Tibial nerve (tissue), 4 donors: ENCODE measurements around the gene RUNX2.

Source experiments
- EP300 ChIP-seq, 2 donors: sonication (generic); formaldehyde crosslinking; IDR thresholded peaks; one replicate each; pipeline ENCODE4 v1.6.1; 2017; ENCODE audit warnings: antibody characterized with exemption in 2 of 2, mild to moderate bottlenecking in 1 of 2
- POLR2A ChIP-seq, 2 donors: fragments of 450-650 bp; IDR thresholded peaks; one replicate each; pipeline ENCODE4 v1.6.1; 2017; ENCODE audit warnings: antibody characterized with exemption in 2 of 2, mild to moderate bottlenecking in 2 of 2, moderate library complexity in 2 of 2
- TF ChIP-seq, protein P1 (sequence below), 5 experiments: fragments of 200-600 bp in 3 of 5; fragments of 450-650 bp in 2 of 5; sonication (generic) in 3 of 5; IDR thresholded peaks; one replicate each; pipeline ENCODE4 v1.5.1; 2016 to 2019; ENCODE audit warnings: antibody characterized with exemption in 5 of 5, mild to moderate bottlenecking in 3 of 5, moderate library complexity in 2 of 5

- TF ChIP-seq, protein P1, sequence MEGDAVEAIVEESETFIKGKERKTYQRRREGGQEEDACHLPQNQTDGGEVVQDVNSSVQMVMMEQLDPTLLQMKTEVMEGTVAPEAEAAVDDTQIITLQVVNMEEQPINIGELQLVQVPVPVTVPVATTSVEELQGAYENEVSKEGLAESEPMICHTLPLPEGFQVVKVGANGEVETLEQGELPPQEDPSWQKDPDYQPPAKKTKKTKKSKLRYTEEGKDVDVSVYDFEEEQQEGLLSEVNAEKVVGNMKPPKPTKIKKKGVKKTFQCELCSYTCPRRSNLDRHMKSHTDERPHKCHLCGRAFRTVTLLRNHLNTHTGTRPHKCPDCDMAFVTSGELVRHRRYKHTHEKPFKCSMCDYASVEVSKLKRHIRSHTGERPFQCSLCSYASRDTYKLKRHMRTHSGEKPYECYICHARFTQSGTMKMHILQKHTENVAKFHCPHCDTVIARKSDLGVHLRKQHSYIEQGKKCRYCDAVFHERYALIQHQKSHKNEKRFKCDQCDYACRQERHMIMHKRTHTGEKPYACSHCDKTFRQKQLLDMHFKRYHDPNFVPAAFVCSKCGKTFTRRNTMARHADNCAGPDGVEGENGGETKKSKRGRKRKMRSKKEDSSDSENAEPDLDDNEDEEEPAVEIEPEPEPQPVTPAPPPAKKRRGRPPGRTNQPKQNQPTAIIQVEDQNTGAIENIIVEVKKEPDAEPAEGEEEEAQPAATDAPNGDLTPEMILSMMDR (IDR thresholded peaks at IDR 0.05) = peak in 4 of 5 experiments; percentile 16 to 54 (median 30)
- peak in 1 of 2 donors; percentile 3 for TF ChIP-seq EP300 (IDR thresholded peaks at IDR 0.05)
- TF ChIP-seq POLR2A (IDR thresholded peaks at IDR 0.05) = no peak
Measured at GRCh38 chr6:45421709-45422502, 93.8 kb downstream of the RUNX2 start.
